HepG2 (cell line): ENCODE measurements around the gene PEX3. TPM values are rescaled to one million over a fixed set of nuclear protein-coding genes. Genes with fewer than 3 reads are reported as not detected.

Experiments used
- CC2D1A ChIP-seq: sonication (generic); formaldehyde crosslinking; IDR thresholded peaks from 2 replicates; pipeline ENCODE4 v1.8.1; 2023; ENCODE audit warnings: mild to moderate bottlenecking, missing genetic modification reagents
- DZIP1 ChIP-seq: sonication (generic); formaldehyde crosslinking; IDR thresholded peaks from 2 replicates; pipeline ENCODE4 v1.5.0; 2020; ENCODE audit warnings: mild to moderate bottlenecking, missing genetic modification reagents
- MAZ ChIP-seq, 2 experiments: sonication (generic) in 1 of 2; formaldehyde crosslinking in 1 of 2; IDR thresholded peaks; 2 replicates each; pipeline versions ENCODE4 v1.5.0 to v1.6.1; 2012 to 2020; ENCODE audit warnings: low read depth in 2 of 2, mild to moderate bottlenecking in 2 of 2, borderline replicate concordance in 1 of 2, improper control_type of control experiment in 1 of 2, low read length in 1 of 2, missing genetic modification reagents in 1 of 2, moderate library complexity in 1 of 2
- PAWR ChIP-seq: sonication (generic); formaldehyde crosslinking; IDR thresholded peaks from 2 replicates; pipeline ENCODE4 v1.4.0; 2020; ENCODE audit warnings: missing genetic modification reagents, mild to moderate bottlenecking, borderline replicate concordance
- POLR2AphosphoS5 ChIP-seq: IDR thresholded peaks from 2 replicates; pipeline ENCODE4 v1.6.1; 2012; ENCODE audit warnings: low read depth, low read length
- RFX3 ChIP-seq: IDR thresholded peaks from 2 replicates; pipeline ENCODE4 v1.6.1; 2016; ENCODE audit warnings: missing biosample characterization, missing genetic modification reagents
- RNF2 ChIP-seq: fragments of 450-650 bp; conservative IDR thresholded peaks from 2 replicates; pipeline ENCODE4 v1.6.1; 2016; ENCODE audit warnings: low read depth
- SALL2 ChIP-seq: sonication (generic); formaldehyde crosslinking; IDR thresholded peaks from 2 replicates; pipeline ENCODE4 v1.8.1; 2023; ENCODE audit warnings: mild to moderate bottlenecking, missing genetic modification reagents, inconsistent platforms
- SOX6 ChIP-seq, 2 experiments: fragments of 450-650 bp in 1 of 2; sonication (generic) in 1 of 2; formaldehyde crosslinking in 1 of 2; IDR thresholded peaks; 2 replicates each; pipeline versions ENCODE4 v1.4.0 to v1.6.1; 2017 to 2020; ENCODE audit warnings: antibody characterized with exemption in 1 of 2, mild to moderate bottlenecking in 1 of 2, missing genetic modification reagents in 1 of 2
- SP1 ChIP-seq, 2 experiments: fragments of 450-650 bp in 1 of 2; sonication (generic) in 1 of 2; formaldehyde crosslinking in 1 of 2; IDR thresholded peaks; 2 replicates each; pipeline versions ENCODE4 v1.4.0 to v1.6.1; 2016 to 2020; ENCODE audit warnings: missing genetic modification reagents in 1 of 2
- SP2 ChIP-seq: sonication (generic); formaldehyde crosslinking; IDR thresholded peaks from 2 replicates; pipeline ENCODE4 v1.5.1; 2020; ENCODE audit warnings: mild to moderate bottlenecking, missing genetic modification reagents
- SPEN ChIP-seq: sonication (generic); formaldehyde crosslinking; IDR thresholded peaks from 2 replicates; pipeline ENCODE4 v1.5.1; 2020; ENCODE audit warnings: low read depth, mild to moderate bottlenecking, missing genetic modification reagents
- ZBTB1 ChIP-seq: sonication (generic); formaldehyde crosslinking; IDR thresholded peaks from 2 replicates; pipeline ENCODE4 v1.4.0; 2020; ENCODE audit warnings: missing genetic modification reagents, borderline replicate concordance
- ZNF124 ChIP-seq: sonication (generic); formaldehyde crosslinking; IDR thresholded peaks from 2 replicates; pipeline ENCODE4 v1.4.0; 2020; ENCODE audit warnings: missing genetic modification reagents
- ZNF251 ChIP-seq: sonication (generic); formaldehyde crosslinking; IDR thresholded peaks from 2 replicates; pipeline ENCODE4 v1.9.0; 2021; ENCODE audit warnings: mild to moderate bottlenecking, missing genetic modification reagents
- ZNF274 ChIP-seq: sonication (generic); formaldehyde crosslinking; IDR thresholded peaks from 2 replicates; pipeline ENCODE4 v1.5.1; 2020; ENCODE audit warnings: mild to moderate bottlenecking, missing genetic modification reagents
- ZNF292 ChIP-seq: sonication (generic); formaldehyde crosslinking; IDR thresholded peaks from 2 replicates; pipeline ENCODE4 v1.8.1; 2022; ENCODE audit warnings: mild to moderate bottlenecking, low read depth, missing genetic modification reagents, borderline replicate concordance
- ZNF33A ChIP-seq: sonication (generic); formaldehyde crosslinking; IDR thresholded peaks from 2 replicates; pipeline ENCODE4 v1.5.1; 2020; ENCODE audit warnings: missing genetic modification reagents, mild to moderate bottlenecking, moderate library complexity, borderline replicate concordance
- ZNF598 ChIP-seq: sonication (generic); formaldehyde crosslinking; IDR thresholded peaks from 2 replicates; pipeline ENCODE4 v1.5.1; 2020; ENCODE audit warnings: mild to moderate bottlenecking, missing genetic modification reagents, borderline replicate concordance
- ZSCAN5A ChIP-seq: sonication (generic); formaldehyde crosslinking; IDR thresholded peaks from 2 replicates; pipeline ENCODE4 v1.8.0; 2022; ENCODE audit warnings: mild to moderate bottlenecking, missing genetic modification reagents, borderline replicate concordance
- polyA plus RNA-seq, 8 experiments: library from polyadenylated mRNA; depleted of rRNA in 3 of 8; stranded (reverse) in 7 of 8; unstranded in 1 of 8; fragments of >200 nt; fragmentation: Illumina TruSeq in 4 of 8; extraction: Trizol in 4 of 8; gene quantifications; 2 replicates each; pipeline versions ENCODE4 v1.2.1 to v1.2.3, GENCODE V29; 2011 to 2016; ENCODE audit warnings: low read depth in 4 of 8, missing spikeins in 1 of 8, mixed read lengths in 1 of 8; ENCODE audit not compliant: insufficient read depth in 1 of 8
- total RNA-seq, 5 experiments: library from RNA; depleted of rRNA; stranded (reverse); fragments of >200 nt; fragmentation: Illumina TruSeq; extraction: Trizol; gene quantifications; 2 replicates each; pipeline ENCODE4 v1.2.3, GENCODE V29; 2016; ENCODE audit warnings: low read depth in 1 of 5
- TF ChIP-seq, protein P1 (sequence below): sonication (generic); formaldehyde crosslinking; IDR thresholded peaks from 2 replicates; pipeline ENCODE4 v1.5.1; 2020; ENCODE audit warnings: missing genetic modification reagents, mild to moderate bottlenecking, borderline replicate concordance

Gene PEX3
- total and polyA plus RNA-seq, 2 of the 13 experiments (the other 11 are each of a cell fraction or from before 2014, with no cell fraction given) = 30.9 to 40.8 TPM

DNA sequence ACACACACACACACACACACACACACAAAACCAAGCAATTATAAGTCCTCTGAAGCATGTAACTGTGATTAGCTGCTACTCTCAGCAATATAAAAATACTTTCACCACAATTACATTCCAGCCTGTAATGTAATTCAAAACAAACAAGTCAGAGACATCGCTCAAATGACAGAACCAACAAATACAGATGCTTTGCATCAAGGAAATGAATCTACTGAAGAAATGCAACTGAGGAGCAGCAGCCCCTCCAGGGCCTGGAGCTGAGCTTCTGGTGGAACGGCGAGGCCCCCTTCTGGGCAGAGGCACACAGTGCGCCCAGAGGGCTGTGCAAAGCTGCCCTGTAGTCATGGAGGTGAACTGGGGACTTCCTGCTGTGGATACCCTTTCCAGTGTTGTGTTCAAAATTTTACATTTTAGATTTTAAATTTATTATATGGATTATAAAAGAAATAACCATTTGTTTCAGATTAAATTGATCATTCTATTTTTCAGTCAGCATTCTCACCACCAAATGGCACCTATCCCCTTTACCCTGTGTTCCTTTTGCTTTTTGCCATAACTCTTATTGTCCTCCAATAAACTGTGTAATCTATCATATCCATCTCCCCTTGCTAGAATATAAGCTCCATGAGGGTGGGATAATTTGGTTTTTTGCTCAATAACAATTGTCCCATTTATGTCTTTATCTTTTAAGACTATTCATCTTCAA is 23.3 kb upstream of the PEX3 start (continued):
- TF ChIP-seq, protein P1, sequence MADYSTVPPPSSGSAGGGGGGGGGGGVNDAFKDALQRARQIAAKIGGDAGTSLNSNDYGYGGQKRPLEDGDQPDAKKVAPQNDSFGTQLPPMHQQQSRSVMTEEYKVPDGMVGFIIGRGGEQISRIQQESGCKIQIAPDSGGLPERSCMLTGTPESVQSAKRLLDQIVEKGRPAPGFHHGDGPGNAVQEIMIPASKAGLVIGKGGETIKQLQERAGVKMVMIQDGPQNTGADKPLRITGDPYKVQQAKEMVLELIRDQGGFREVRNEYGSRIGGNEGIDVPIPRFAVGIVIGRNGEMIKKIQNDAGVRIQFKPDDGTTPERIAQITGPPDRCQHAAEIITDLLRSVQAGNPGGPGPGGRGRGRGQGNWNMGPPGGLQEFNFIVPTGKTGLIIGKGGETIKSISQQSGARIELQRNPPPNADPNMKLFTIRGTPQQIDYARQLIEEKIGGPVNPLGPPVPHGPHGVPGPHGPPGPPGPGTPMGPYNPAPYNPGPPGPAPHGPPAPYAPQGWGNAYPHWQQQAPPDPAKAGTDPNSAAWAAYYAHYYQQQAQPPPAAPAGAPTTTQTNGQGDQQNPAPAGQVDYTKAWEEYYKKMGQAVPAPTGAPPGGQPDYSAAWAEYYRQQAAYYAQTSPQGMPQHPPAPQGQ (CRISPR knock-in tag) = 0 out of 2 replicates have a peak, but pooled peaks have one; percentile 81
- TF ChIP-seq ZSCAN5A (no peak), SPEN (CRISPR knock-in tag) (no peak), PAWR (CRISPR knock-in tag) (no peak), ZNF274 (CRISPR knock-in tag) (0 out of 2 replicates have a peak, but pooled peaks have one; percentile 52), ZNF124 (CRISPR knock-in tag) (no peak), ZNF292 (CRISPR knock-in tag) (no peak), ZBTB1 (CRISPR knock-in tag) (no peak), RNF2 (no peak), SALL2 (no peak), ZNF598 (CRISPR knock-in tag) (no peak), ZNF251 (CRISPR knock-in tag) (no peak), ZNF33A (no peak), SOX6 (IDR thresholded peaks at IDR 0.05) (no peak), SOX6 (CRISPR knock-in tag; IDR thresholded peaks at IDR 0.05) (peak; percentile 26; the same call in 1 of the 2 replicates), MAZ (IDR thresholded peaks at IDR 0.05; ENCODE audit: borderline replicate concordance, low read depth, low read length) (peak; percentile 75; the same call in 1 of the 2 replicates), MAZ (CRISPR knock-in tag; IDR thresholded peaks at IDR 0.05; ENCODE audit: low read depth) (peak; percentile 69), DZIP1 (CRISPR knock-in tag) (no peak), SP1 (IDR thresholded peaks at IDR 0.05) (no peak), SP1 (CRISPR knock-in tag; IDR thresholded peaks at IDR 0.05) (no peak), POLR2AphosphoS5 (no peak), CC2D1A (CRISPR knock-in tag) (no peak), RFX3 (no peak), SP2 (CRISPR knock-in tag) (no peak)
